ENCODE measurements around the gene APOC4.

- TF ChIP-seq CTCF (IDR thresholded peaks at IDR 0.05) (no peak), REST (IDR thresholded peaks at IDR 0.05; ENCODE audit: insufficient read depth in 1 of 2, low read depth in 2 of 2, low read length in 1 of 2) (no peak), SIN3A (IDR thresholded peaks at IDR 0.05; ENCODE audit: borderline replicate concordance, insufficient read depth, low read depth, low read length) (no peak)
These were observed 27.4 kb downstream of the APOC4 start for GRCh38 chr19:44969437-44969836.

All from Panc1 (cell line).